HG02885 (cell line): ENCODE results near the gene NIP7.

Source experiments
- ATAC-seq: cut with Tn5 transposase; IDR thresholded peaks from one replicate; pipeline ENCODE4 v1.9.1; 2021; ENCODE audit warnings: mild to moderate bottlenecking; ENCODE audit not compliant: unreplicated experiment, poor library complexity

NIP7 gene

GRCh38 chr16:69318177-69318910 is 21.2 kb upstream of the NIP7 start:
- no peak for ATAC-seq

DNA sequence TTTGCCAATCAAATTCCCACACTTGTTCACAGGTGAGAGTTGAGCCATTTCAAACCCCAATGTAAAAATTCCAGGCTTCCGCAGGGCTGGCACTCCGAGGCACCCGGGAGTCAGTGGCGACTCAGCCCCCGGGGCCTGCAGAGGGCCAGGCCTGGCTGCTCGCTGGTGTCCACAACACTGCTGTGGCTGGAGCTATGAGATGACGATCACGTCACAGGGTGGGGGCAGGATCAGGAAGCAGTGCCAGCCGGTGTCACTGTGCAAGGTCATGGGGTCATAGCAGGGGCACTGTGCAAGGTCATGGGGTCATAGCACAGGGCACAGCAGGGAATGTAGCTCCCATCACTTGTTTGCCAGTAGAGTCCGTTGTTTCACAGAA is 20.7 kb upstream of the NIP7 start:
- no peak for ATAC-seq

DNA sequence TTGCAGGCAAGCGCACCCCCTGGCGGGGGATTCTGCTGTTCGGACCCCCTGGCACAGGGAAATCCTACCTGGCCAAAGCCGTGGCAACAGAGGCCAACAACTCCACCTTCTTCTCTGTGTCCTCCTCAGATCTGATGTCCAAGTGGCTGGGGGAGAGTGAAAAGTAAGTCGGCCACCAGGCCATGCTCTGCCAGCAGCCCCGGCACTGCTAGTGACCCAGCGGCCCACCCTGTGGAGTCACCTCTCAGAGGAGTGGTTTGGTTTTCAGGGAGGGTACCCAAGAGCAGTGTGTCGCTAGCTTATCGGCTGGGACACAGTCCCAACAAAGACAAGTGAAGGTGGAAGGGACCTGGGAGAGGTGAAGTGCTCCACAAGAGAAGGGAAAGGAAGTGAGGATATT is 20.2 kb upstream of the NIP7 start:
- no peak for ATAC-seq

GRCh38 chr16:69319826-69320739 is 19.5 kb upstream of the NIP7 start:
- ATAC-seq = no peak

DNA sequence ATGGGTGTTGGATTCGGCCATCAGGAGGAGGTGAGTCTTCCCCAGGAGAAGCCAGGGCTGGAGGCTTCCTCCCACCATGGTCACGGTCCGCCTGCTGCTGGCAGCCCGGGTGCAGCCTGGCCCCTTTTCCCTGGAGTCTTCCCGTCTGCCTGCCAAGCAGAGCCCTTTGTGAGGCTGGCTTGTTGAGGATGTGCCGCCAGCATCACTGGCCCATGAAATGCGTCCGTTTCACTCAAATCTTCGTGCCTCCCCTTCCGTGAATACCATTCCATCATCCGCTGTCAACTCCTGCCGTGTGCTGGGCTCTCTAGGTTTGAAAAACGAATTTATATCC is 18.9 kb upstream of the NIP7 start:
- no peak for ATAC-seq

DNA sequence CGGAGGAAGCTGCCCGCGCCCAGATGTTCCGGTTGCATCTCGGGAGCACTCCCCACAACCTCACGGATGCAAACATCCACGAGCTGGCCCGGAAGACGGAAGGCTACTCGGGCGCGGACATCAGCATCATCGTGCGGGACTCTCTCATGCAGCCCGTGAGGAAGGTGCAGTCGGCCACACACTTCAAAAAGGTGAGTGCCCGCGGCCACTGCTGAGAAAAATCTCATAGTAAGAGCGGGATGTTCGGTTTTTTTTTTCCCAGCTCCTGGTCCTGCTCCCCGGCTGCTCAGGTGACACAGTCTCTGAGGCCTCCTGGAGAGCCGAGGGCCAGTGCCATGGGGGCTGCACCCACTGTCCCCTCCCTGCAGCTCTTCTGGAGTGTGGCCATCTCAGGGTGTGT is 18.5 kb upstream of the NIP7 start:
- ATAC-seq = no peak

- ATAC-seq = no peak
Observed at GRCh38 chr16:69322343-69322742, 17.2 kb upstream of the NIP7 start.

DNA sequence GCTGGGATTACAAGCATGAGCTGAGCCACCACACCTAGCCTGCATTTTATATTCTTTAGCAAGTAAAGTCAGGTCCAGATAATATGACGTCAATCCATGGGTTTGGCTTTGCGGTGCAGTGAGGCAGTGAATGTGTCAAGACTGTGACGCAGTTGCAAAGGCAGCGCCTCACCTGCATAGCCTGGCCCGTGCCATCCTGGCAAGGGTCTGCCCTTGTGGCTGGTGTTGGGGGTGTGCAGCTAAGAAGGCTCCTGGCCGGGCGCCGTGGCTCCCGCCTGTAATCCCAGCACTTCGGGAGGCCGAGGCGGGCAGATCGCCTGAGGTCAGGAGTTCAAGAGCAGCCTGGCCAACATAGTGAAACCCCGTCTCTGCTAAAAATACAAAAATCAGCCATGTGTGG is 16.2 kb upstream of the NIP7 start:
- ATAC-seq = no peak

GRCh38 chr16:69324013-69324531 is 15.5 kb upstream of the NIP7 start:
- ATAC-seq = no peak

DNA sequence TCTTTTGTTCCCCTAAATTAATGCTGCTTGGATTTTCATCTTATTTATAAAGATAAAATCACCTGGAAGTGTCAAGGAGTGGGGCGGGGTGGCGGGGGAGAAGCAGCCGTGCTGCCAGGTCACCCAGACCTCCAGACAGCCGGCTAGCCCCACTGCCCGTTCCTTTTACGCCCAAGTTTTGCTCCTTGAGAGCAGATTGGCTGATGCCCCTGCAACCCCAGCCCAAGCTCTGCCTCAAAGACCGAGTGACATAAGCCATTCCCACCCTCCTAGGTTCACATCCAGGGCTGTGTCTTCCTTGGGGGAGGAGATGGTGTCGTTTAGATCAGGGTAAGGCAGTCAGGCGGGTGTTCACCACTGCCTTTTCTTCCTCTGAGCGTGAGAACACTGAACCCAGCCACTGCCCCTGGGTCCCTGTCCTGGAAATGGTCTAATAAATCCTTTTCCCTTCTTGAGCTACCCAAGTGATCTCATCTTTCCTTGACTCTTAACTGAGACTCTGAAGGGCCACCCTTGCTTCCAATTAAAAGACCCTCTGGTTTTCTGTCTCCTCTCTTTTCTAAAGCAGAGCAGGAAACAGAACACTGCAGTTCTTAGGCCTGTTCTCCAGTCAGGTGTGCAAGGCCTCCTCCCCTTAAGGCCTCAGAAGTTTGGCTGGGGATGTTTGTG is 14.9 kb upstream of the NIP7 start:
- ATAC-seq = no peak

GRCh38 chr16:69325784-69326171 is 13.8 kb upstream of the NIP7 start:
- ATAC-seq = no peak

DNA sequence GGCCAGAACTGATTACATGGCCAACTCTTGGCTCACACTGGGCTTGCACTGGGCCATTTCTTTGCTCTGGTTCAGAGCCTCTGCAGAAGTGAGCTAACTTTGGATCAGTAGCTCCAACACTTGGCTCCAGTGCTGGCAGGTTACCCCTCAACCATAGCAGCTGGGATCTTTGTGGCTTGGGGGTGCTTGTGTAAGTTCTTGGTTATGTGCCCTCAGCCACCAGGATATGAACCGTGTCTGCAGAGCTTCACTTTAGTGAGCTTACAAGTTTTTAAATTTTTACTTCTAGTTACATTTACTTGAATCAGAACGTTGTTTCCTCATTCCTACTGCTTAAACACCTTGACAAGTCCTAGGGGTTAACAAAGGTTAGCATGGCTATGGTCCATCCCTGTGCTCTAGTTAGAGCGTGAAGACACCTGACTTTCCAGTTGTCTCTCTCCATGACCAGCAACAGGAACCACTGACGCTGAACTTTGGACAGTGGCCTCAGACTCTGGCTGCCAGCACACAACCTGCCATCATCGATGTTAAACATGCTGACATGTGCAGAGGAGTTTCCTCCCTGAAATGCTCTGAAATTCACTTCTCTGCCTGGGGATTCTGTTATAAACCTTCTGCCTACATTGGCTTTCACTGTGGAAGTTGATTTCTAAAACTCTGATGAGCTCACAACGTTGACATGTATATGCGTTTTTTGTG is 13.2 kb upstream of the NIP7 start:
- ATAC-seq = no peak

DNA sequence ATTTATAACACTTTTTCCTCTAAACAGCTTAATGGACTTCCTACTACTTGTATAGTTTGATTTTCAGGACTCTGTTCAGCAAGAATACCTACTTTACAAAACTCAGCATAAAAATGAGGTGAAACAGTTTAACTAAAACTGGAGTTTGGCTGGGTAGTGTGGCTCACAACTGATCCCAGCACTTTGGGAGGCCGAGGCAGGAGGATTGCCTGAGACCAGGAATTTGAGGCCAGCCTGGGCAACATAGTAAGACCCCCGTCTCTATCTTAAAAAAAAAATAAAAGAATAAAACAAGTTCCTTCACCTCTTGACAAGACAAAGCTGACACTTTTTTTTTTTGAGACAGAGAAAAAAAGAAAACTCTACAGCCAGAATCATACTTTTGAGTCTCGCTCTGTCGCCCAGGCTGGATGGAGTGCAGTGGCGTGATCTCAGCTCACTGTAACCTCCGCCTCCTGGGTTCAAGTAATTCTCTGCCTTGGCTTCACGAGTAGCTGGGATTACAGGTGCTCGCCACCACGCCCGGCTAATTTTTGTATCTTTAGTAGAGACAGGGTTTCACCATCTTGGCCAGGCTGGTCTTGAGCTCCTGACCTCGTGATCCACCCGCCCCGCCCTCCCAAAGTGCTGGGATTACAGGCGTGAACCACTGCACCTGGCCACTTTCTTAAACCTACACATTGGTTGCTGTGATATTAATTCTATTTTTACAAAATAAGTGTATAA is 11.8 kb upstream of the NIP7 start:
- ATAC-seq = no peak

GRCh38 chr16:69328854-69329316 is 10.7 kb upstream of the NIP7 start:
- ATAC-seq = no peak

- ATAC-seq = peak; percentile 43
Observed at GRCh38 chr16:69329369-69330285, 9.9 kb upstream of the NIP7 start.

- ATAC-seq = peak; percentile 92
Observed at GRCh38 chr16:69330286-69331109, 9.1 kb upstream of the NIP7 start, which contains the start of gene PDF. Gene PDF, minus strand, starts transcription at chr16:69330588. Its CDS starts 18 bp downstream, at chr16:69330570.

DNA sequence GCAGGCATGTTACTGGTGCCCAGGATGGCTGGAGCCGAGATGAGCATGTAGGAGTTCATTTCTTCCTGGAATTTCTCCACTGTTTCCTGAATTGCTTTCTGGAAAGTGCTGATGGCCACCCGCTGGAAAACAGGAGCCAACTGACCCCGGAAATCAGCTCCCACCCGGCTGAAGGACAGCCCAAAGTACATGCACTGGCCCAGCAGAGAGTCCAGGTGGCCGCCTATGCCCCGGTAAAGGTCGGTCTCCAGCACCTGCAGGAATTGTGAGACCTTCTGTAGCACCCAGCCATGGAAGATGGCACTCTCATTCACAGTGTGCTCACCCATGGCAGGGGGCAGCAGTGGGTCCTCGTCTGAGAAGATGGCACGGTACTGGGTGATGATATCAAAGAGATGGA is 4.9 kb upstream of the NIP7 start:
- no peak for ATAC-seq
